ENCODE results near the gene PLCH1. TPM values are rescaled to one million over a fixed set of nuclear protein-coding genes. Genes with fewer than 3 reads are reported as not detected.

The PLCH1 gene
- total and polyA plus RNA-seq, 2 experiments from 2014 or later = 8.1 to 25.3 TPM

DNA sequence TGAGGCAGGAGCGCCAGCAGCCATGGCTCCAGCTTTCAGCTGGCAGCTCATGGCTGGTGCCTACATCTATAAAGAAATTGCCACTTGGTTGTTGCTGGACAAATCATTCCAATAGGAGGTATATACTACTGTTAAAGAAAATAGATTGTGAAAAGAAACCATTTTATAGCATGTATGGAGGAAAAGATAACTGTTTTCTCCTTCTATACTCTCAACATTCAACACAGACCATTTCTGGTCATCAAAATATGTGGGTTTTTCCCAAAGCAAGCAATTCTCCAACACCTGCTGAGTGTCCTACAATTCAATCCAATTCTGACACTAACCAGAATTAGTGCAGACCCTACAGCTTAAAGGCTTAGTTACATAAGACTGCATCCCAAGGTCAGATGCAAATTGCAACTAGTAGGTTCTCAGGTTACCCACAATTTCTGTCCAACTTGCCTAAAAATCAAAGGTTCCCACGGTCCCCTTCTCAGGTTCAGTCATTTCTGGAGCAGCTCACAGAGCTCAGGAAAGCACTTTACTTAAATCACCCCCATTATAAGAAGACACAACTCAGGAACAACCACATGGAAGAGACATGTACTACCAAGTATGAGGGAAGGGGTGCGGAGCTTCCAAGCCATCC, 409.0 kb downstream of the PLCH1 start:
- Histone ChIP-seq H3K4me3 (no peak overlapping the region), H3K27ac (ENCODE audit: low read depth) (no peak overlapping the region), H3K36me3 (ENCODE audit: insufficient read depth) (no peaks in the 10 kb centered on the region)

More for the DNA sequence above, 409.0 kb downstream of the PLCH1 start:
- peak overlapping the region; percentile 66; the same call in 1 of the 2 replicates for H2AFZ ChIP-seq
- H3K9me2 ChIP-seq (ENCODE audit: insufficient read depth) = peaks cover 6% of the 10 kb centered on the region; the same call in 1 of the 2 replicates
- H3F3A ChIP-seq (replicated peaks; ENCODE audit: low read depth) = no peaks in the 10 kb centered on the region
- no peaks in the 10 kb centered on the region; the same call in 1 of the 2 replicates for H3K4me1 ChIP-seq (ENCODE audit: insufficient read depth)
- Mint-ChIP-seq H3K4me1 (peaks cover 5% of the 10 kb centered on the region), H3K9me3 (no peaks in the 10 kb centered on the region), H3K27ac (no peak overlapping the region), H3K27me3 (ENCODE audit: insufficient read depth, low read depth, poor library complexity) (no peaks in the 10 kb centered on the region), H3K36me3 (ENCODE audit: low read depth) (no peaks in the 10 kb centered on the region), H3K4me3 (no peak overlapping the region)
- DNase-seq (ENCODE audit: low spot score) (no peak), ATAC-seq (no peak)
- H3K79me2 ChIP-seq (replicated peaks; ENCODE audit: insufficient read depth) = no peaks in the 10 kb centered on the region
- no peak for TF ChIP-seq JUNB (IDR thresholded peaks at IDR 0.05; ENCODE audit: unreplicated experiment)
- TF ChIP-seq NANOG (IDR thresholded peaks at IDR 0.05; ENCODE audit: borderline replicate concordance) = no peak
- no peak for TF ChIP-seq ZNF114 (CRISPR knock-in tag; IDR thresholded peaks at IDR 0.05)
- no peak for TF ChIP-seq ZNF331 (CRISPR knock-in tag; IDR thresholded peaks at IDR 0.05; ENCODE audit: low read depth)
- no peak for TF ChIP-seq EZH2 (IDR thresholded peaks at IDR 0.05; ENCODE audit: low read depth, unreplicated experiment)
- TF ChIP-seq ETS1 (IDR thresholded peaks at IDR 0.05) = no peak
- TF ChIP-seq POLR2AphosphoS5 (IDR thresholded peaks at IDR 0.05; ENCODE audit: low read depth) = no peak
- TF ChIP-seq ZNF462 (CRISPR knock-in tag; IDR thresholded peaks at IDR 0.05) = no peak
- no peak for TF ChIP-seq REST (IDR thresholded peaks at IDR 0.05; ENCODE audit: unreplicated experiment)
- no peak for TF ChIP-seq CREB1 (CRISPR knock-in tag; IDR thresholded peaks at IDR 0.05; ENCODE audit: low read depth)
- TF ChIP-seq EZH2phosphoT487 (IDR thresholded peaks at IDR 0.05; ENCODE audit: unreplicated experiment) = no peak
- no peak for TF ChIP-seq STAT1 (IDR thresholded peaks at IDR 0.05; ENCODE audit: unreplicated experiment)
- no peaks in the 10 kb centered on the region for H3K27me3 ChIP-seq (ENCODE audit: insufficient read depth)
- H3K4me2 ChIP-seq = no peak overlapping the region
- H4K20me1 ChIP-seq (replicated peaks; ENCODE audit: insufficient read depth) = no peaks in the 10 kb centered on the region
